GM21367 (cell line): ENCODE results near the gene IQSEC3.
"Not testable (repeated sequence)": the region's sequence is repeated elsewhere in the genome, so short reads cannot be mapped to it uniquely, and the experiment has no call there.

Source experiments
- ATAC-seq: cut with Tn5 transposase; IDR thresholded peaks from one replicate; pipeline ENCODE4 v1.9.1; 2021; ENCODE audit not compliant: unreplicated experiment

The IQSEC3 gene

GRCh38 chr12:177336-177979 lies 110.9 kb downstream of the IQSEC3 start:
- no peak for ATAC-seq

GRCh38 chr12:177980-178828 lies 111.6 kb downstream of the IQSEC3 start:
- ATAC-seq, result no peak

GRCh38 chr12:178829-179109 lies 112.2 kb downstream of the IQSEC3 start:
- no peak for ATAC-seq

- no peak for ATAC-seq
Measured at GRCh38 chr12:179131-179884, 112.7 kb downstream of the IQSEC3 start.

- no peak for ATAC-seq
Measured at GRCh38 chr12:179885-180284, 113.3 kb downstream of the IQSEC3 start.

- ATAC-seq, result no peak
Measured at GRCh38 chr12:180445-180844, 113.9 kb downstream of the IQSEC3 start.

GRCh38 chr12:181921-182320 lies 115.4 kb downstream of the IQSEC3 start:
- ATAC-seq, result no peak

GRCh38 chr12:182381-182892 lies 115.9 kb downstream of the IQSEC3 start:
- ATAC-seq, result no peak

- no peak for ATAC-seq
Measured at GRCh38 chr12:184811-185575, 118.4 kb downstream of the IQSEC3 start.

GRCh38 chr12:185576-185955 lies 119.0 kb downstream of the IQSEC3 start:
- no peak for ATAC-seq

GRCh38 chr12:186006-186625 lies 119.5 kb downstream of the IQSEC3 start:
- no peak for ATAC-seq

GRCh38 chr12:187986-188909 lies 121.7 kb downstream of the IQSEC3 start:
- ATAC-seq, result not testable (repeated sequence)

GRCh38 chr12:188910-189621 lies 122.5 kb downstream of the IQSEC3 start:
- ATAC-seq, result no peak

GRCh38 chr12:189622-189962 lies 123.0 kb downstream of the IQSEC3 start:
- no peak for ATAC-seq

GRCh38 chr12:190881-191280 lies 124.3 kb downstream of the IQSEC3 start:
- ATAC-seq, result no peak

GRCh38 chr12:191541-191940 lies 125.0 kb downstream of the IQSEC3 start:
- ATAC-seq, result no peak

GRCh38 chr12:193261-193660 lies 126.7 kb downstream of the IQSEC3 start:
- no peak for ATAC-seq

- ATAC-seq, result no peak
Measured at GRCh38 chr12:194276-194675, 127.7 kb downstream of the IQSEC3 start.

- no peak for ATAC-seq
Measured at GRCh38 chr12:195156-195555, 128.6 kb downstream of the IQSEC3 start.
